ENCODE measurements around the gene AKAP17A. TPM values are rescaled to one million over a fixed set of nuclear protein-coding genes. Genes with fewer than 3 reads are reported as not detected.

The AKAP17A gene
- total and polyA plus RNA-seq, 2 of the 8 experiments (the other 6 are each of a cell fraction or from before 2014, with no cell fraction given): 14.0 to 41.2 TPM

DNA sequence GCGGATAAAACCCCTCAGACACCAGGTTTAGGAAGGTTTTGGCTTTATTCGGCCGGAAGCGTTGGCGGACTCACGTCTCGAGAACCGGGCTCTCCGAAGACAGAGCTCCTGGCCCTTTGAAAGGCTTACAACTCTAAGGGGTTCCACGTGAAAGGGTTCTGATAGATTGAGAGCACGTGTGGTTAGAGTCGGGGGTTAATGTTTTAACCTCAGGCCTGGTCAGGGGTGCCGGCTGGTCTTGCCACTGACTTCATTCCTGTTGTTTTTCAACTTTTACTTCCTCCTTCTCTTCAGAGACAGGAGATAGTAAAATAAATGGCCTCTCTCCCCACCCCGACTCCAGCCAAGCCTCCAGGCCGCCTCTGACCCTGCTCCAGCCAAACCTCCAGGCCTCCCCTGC, 18.8 kb downstream of the AKAP17A start (continued):
- TF ChIP-seq TEAD4 (IDR thresholded peaks at IDR 0.05; ENCODE audit: low read depth, low read length) (no peak), TBP (IDR thresholded peaks at IDR 0.05; ENCODE audit: low read depth, low read length) (no peak), CTBP2 (IDR thresholded peaks at IDR 0.05; ENCODE audit: borderline replicate concordance, insufficient read depth, insufficient read length, low read length) (no peak), SP1 (IDR thresholded peaks at IDR 0.05; ENCODE audit: low read depth, low read length) (no peak), CHD2 (IDR thresholded peaks at IDR 0.05; ENCODE audit: low read length) (no peak), BRCA1 (IDR thresholded peaks at IDR 0.05; ENCODE audit: low read depth, low read length) (no peak), MAFK (IDR thresholded peaks at IDR 0.05; ENCODE audit: low read depth, low read length) (no peak), POU5F1 (IDR thresholded peaks at IDR 0.05; ENCODE audit: low read depth, low read length) (no peak), CREB1 (IDR thresholded peaks at IDR 0.05) (no peak)

Measured in H1 (cell line).